Measurements from ENCODE around the gene CACNA1I.

GRCh38 chr22:39649500-39650089, 79.0 kb downstream of the CACNA1I start:
- TF ChIP-seq CTCF (IDR thresholded peaks at IDR 0.05) (no peak), POLR2A (IDR thresholded peaks at IDR 0.05) (no peak)
